ENCODE measurements around the gene MCU.

MCU gene

GRCh38 chr10:72727130-72727529, 35.2 kb downstream of the MCU start:
- in situ Hi-C loops (cut with HindIII; ENCODE audit: low sequenced_read_pairs), result no loop called here
- no peak overlapping the region for H3K4me3 ChIP-seq (ENCODE audit: low read depth, low read length)
- DNase-seq (ENCODE audit: low read depth), result no peak
- no peak for TF ChIP-seq CTCF (IDR thresholded peaks at IDR 0.05; ENCODE audit: low read depth, low read length, missing control alignments)

- no peak overlapping the region for H3K4me3 ChIP-seq (ENCODE audit: low read depth, low read length)
- no peak for DNase-seq (ENCODE audit: low read depth)
- TF ChIP-seq CTCF (IDR thresholded peaks at IDR 0.05; ENCODE audit: low read depth, low read length, missing control alignments), result no peak
- in situ Hi-C loops (cut with HindIII; ENCODE audit: low sequenced_read_pairs), result no loop called here
Measured at GRCh38 chr10:72728462-72728861, 36.5 kb downstream of the MCU start.

GRCh38 chr10:72729528-72729927, 37.6 kb downstream of the MCU start:
- in situ Hi-C loops (cut with HindIII; ENCODE audit: low sequenced_read_pairs), result no loop called here
- TF ChIP-seq CTCF (IDR thresholded peaks at IDR 0.05; ENCODE audit: low read depth, low read length, missing control alignments), result no peak
- H3K4me3 ChIP-seq (ENCODE audit: low read depth, low read length), result no peak overlapping the region
- no peak for DNase-seq (ENCODE audit: low read depth)

GRCh38 chr10:72730479-72730878, 38.5 kb downstream of the MCU start:
- in situ Hi-C loops (cut with HindIII; ENCODE audit: low sequenced_read_pairs), result no loop called here
- TF ChIP-seq CTCF (IDR thresholded peaks at IDR 0.05; ENCODE audit: low read depth, low read length, missing control alignments), result no peak
- no peak overlapping the region for H3K4me3 ChIP-seq (ENCODE audit: low read depth, low read length)
- no peak for DNase-seq (ENCODE audit: low read depth)

GRCh38 chr10:72731916-72732419, 40.0 kb downstream of the MCU start:
- no peak overlapping the region for H3K4me3 ChIP-seq (ENCODE audit: low read depth, low read length)
- in situ Hi-C loops (cut with HindIII; ENCODE audit: low sequenced_read_pairs), result no loop called here
- no peak for TF ChIP-seq CTCF (IDR thresholded peaks at IDR 0.05; ENCODE audit: low read depth, low read length, missing control alignments)
- DNase-seq (ENCODE audit: low read depth), result no peak

GRCh38 chr10:72732521-72732920, 40.6 kb downstream of the MCU start:
- no peak for TF ChIP-seq CTCF (IDR thresholded peaks at IDR 0.05; ENCODE audit: low read depth, low read length, missing control alignments)
- DNase-seq (ENCODE audit: low read depth), result no peak
- in situ Hi-C loops (cut with HindIII; ENCODE audit: low sequenced_read_pairs), result no loop called here
- H3K4me3 ChIP-seq (ENCODE audit: low read depth, low read length), result no peak overlapping the region

GRCh38 chr10:72733989-72734388, 42.0 kb downstream of the MCU start:
- TF ChIP-seq CTCF (IDR thresholded peaks at IDR 0.05; ENCODE audit: low read depth, low read length, missing control alignments), result no peak
- no peak overlapping the region for H3K4me3 ChIP-seq (ENCODE audit: low read depth, low read length)
- no peak for DNase-seq (ENCODE audit: low read depth)
- in situ Hi-C loops (cut with HindIII; ENCODE audit: low sequenced_read_pairs), result no loop called here
